Mesenchymal stem cell (in vitro differentiated cells and primary cell): Measurements from ENCODE around the gene ARRB2.

Experiments used
- DNase-seq: peaks from one replicate; pipeline ENCODE4 v3.0.0-alpha.2; 2013
- H2AFZ ChIP-seq: one replicate; pipeline ENCODE4 v1.6.1; 2013; ENCODE audit warnings: low read depth, mild to moderate bottlenecking, control low read depth, inconsistent platforms, low read length, moderate library complexity
- H2AK5ac ChIP-seq: 2 replicates; pipeline ENCODE4 v1.6.1; 2013; ENCODE audit warnings: low read length, moderate library complexity, mild to moderate bottlenecking, inconsistent platforms; ENCODE audit not compliant: severe bottlenecking
- H2BK120ac ChIP-seq: one replicate; pipeline ENCODE4 v1.6.1; 2013; ENCODE audit warnings: low read depth, mild to moderate bottlenecking, inconsistent platforms, low read length, moderate library complexity
- H2BK12ac ChIP-seq, 2 experiments: one replicate each; pipeline ENCODE4 v1.6.1; 2013; ENCODE audit warnings: inconsistent platforms in 2 of 2, low read length in 2 of 2, mild to moderate bottlenecking in 2 of 2, moderate library complexity in 2 of 2, control low read depth in 1 of 2
- H2BK15ac ChIP-seq: one replicate; pipeline ENCODE4 v1.6.1; 2013; ENCODE audit warnings: mild to moderate bottlenecking, low read depth, inconsistent platforms; ENCODE audit not compliant: poor library complexity, severe bottlenecking
- H2BK5ac ChIP-seq: 2 replicates; pipeline ENCODE4 v1.6.1; 2013; ENCODE audit warnings: low read depth, mild to moderate bottlenecking, low read length, control low read depth, inconsistent platforms; ENCODE audit not compliant: poor library complexity, severe bottlenecking
- H3K14ac ChIP-seq, 2 experiments: one replicate each; pipeline ENCODE4 v1.6.1; 2013; ENCODE audit warnings: inconsistent platforms in 2 of 2, low read length in 2 of 2, control low read depth in 1 of 2, mild to moderate bottlenecking in 1 of 2, moderate library complexity in 1 of 2
- H3K18ac ChIP-seq, 2 experiments: one replicate each; pipeline ENCODE4 v1.6.1; 2013; ENCODE audit warnings: inconsistent platforms in 2 of 2, low read length in 2 of 2, control low read depth in 1 of 2, low read depth in 1 of 2, mild to moderate bottlenecking in 1 of 2
- H3K23ac ChIP-seq, 2 experiments: one replicate each; pipeline ENCODE4 v1.6.1; 2013; ENCODE audit warnings: inconsistent platforms in 2 of 2, low read length in 2 of 2, mild to moderate bottlenecking in 2 of 2, moderate library complexity in 2 of 2, control low read depth in 1 of 2
- H3K27ac ChIP-seq: 2 replicates; pipeline ENCODE4 v1.5.1; 2013; ENCODE audit warnings: mild to moderate bottlenecking, moderate library complexity, low read length, control low read depth, inconsistent platforms; ENCODE audit not compliant: poor library complexity, severe bottlenecking
- H3K27me3 ChIP-seq, 2 experiments: 2 replicates each; pipeline versions ENCODE4 v1.6.1 to v1.7.0; 2013; ENCODE audit warnings: low read length in 2 of 2, mild to moderate bottlenecking in 2 of 2, moderate library complexity in 2 of 2, control low read depth in 1 of 2, inconsistent platforms in 1 of 2; ENCODE audit not compliant: control insufficient read depth in 1 of 2, insufficient read depth in 1 of 2
- H3K36me3 ChIP-seq, 2 experiments: 2 replicates each; pipeline versions ENCODE4 v1.6.1 to v1.7.0; 2013; ENCODE audit warnings: low read length in 2 of 2, control low read depth in 1 of 2, inconsistent platforms in 1 of 2, low read depth in 1 of 2, mild to moderate bottlenecking in 1 of 2; ENCODE audit not compliant: insufficient read depth in 2 of 2, control insufficient read depth in 1 of 2
- H3K4ac ChIP-seq, 2 experiments: one replicate each; pipeline ENCODE4 v1.6.1; 2013; ENCODE audit warnings: inconsistent platforms in 2 of 2, low read length in 2 of 2, mild to moderate bottlenecking in 2 of 2, moderate library complexity in 2 of 2, control low read depth in 1 of 2, low read depth in 1 of 2
- H3K4me1 ChIP-seq: 2 replicates; pipeline ENCODE4 v1.6.1; 2013; ENCODE audit warnings: low read depth, low read length, control low read depth; ENCODE audit not compliant: control insufficient read depth, insufficient read depth
- H3K4me2 ChIP-seq: 2 replicates; pipeline ENCODE4 v1.6.1; 2013; ENCODE audit warnings: low read length, mild to moderate bottlenecking, inconsistent platforms; ENCODE audit not compliant: poor library complexity, severe bottlenecking
- H3K4me3 ChIP-seq, 2 experiments: 2 replicates each; pipeline versions ENCODE4 v1.5.1 to v1.7.0; 2013; ENCODE audit warnings: low read length in 2 of 2, mild to moderate bottlenecking in 2 of 2, control low read depth in 1 of 2, low read depth in 1 of 2; ENCODE audit not compliant: insufficient read depth in 1 of 2
- H3K79me1 ChIP-seq: replicated peaks from 2 replicates; pipeline ENCODE4 v1.6.1; 2013; ENCODE audit warnings: mild to moderate bottlenecking, control low read depth, low read length, inconsistent platforms; ENCODE audit not compliant: poor library complexity, severe bottlenecking
- H3K9ac ChIP-seq: 2 replicates; pipeline ENCODE4 v1.7.0; 2013; ENCODE audit warnings: mild to moderate bottlenecking, low read length, moderate library complexity
- H3K9me3 ChIP-seq: 2 replicates; pipeline ENCODE4 v1.7.0; 2013; ENCODE audit warnings: mild to moderate bottlenecking, low read length; ENCODE audit not compliant: control insufficient read depth
- H4K8ac ChIP-seq: one replicate; pipeline ENCODE4 v1.6.1; 2013; ENCODE audit warnings: inconsistent platforms, mild to moderate bottlenecking, low read length, moderate library complexity
- H4K91ac ChIP-seq: one replicate; pipeline ENCODE4 v1.6.1; 2013; ENCODE audit warnings: mild to moderate bottlenecking, low read length, inconsistent platforms
- WGBS: methylation state at CpG from one replicate; pipeline ENCODE4 v1.1.7; 2013; ENCODE audit warnings: mixed read lengths; 5-methylcytosine and 5-hydroxymethylcytosine counted together

Gene ARRB2

GRCh38 chr17:4738136-4739121 lies 28.0 kb downstream of the ARRB2 start:
- no peak overlapping the region for H2AFZ ChIP-seq
- WGBS, result 20% methylated on average over 40 of the region's 41 CpGs

DNA sequence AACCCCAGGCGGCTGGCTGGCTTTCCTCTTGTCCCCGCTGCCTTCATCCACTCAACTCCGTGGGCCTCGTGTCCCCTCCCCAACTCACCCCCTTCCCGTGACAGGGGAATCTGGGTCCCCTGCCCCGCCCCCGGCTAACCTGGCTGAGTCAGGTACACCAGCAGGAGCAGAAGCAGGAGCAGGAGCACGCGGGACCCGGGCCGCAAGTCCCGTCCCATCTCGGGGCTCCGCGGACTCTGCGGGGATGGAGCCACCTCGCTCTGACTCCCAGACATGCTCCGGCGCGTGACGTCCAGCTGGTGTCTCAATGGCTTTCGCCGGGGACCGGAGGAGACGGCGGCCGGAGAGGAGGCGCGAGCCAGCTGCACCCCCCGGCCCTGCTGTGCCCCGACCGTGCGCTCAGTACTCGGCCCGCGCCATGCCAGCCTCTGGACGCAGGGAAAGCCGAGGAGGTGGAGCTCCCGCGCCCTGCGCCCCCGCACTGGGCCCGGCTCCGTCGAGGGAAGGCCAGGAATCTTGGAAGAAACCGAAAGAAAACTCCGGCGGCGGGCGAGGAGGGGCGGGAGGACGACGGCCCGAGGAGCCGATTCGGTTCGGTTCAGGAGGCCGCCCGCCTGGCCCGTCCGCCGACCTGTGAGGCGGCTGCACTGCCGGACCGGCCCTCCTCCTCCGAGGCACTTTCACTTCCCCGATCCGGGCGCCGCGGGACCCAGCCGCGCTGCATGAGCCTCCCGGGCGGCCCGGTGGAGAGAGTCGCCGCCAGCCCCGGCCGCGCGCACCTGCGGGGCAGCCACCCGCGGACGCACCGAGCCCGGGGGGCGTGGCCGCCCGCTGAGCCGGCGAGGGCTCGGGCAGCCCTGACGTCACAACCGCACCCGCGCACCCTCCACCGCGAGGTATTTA lies 28.9 kb downstream of the ARRB2 start, which contains the start of the genes CXCL16 and ZMYND15:
TSS of gene CXCL16 (minus strand) at position 807 of the 903 bp plus-strand sequence. CDS start at position 218, 589 bp downstream.
TSS of gene ZMYND15 (plus strand) at position 712 of the 903 bp plus-strand sequence. CDS start 716 bp downstream, outside the sequence.
- Histone ChIP-seq H4K8ac (no peak within 1 kb of the TSS), H3K14ac (peak within 1 kb of the TSS in 1 of 2 experiments; percentile 36), H2BK120ac (no peak within 1 kb of the TSS), H2AFZ (peak within 1 kb of the TSS; percentile 20), H3K9ac (peak within 1 kb of the TSS; percentile 75), H3K4me2 (peak within 1 kb of the TSS; percentile 91), H3K27ac (no peak within 1 kb of the TSS), H3K36me3 (no peaks in the 10 kb centered on the region), H2BK15ac (no peak within 1 kb of the TSS), H2AK5ac (no peak within 1 kb of the TSS), H3K4me3 (peak within 1 kb of the TSS; percentile 64 to 82), H3K79me1 (no peaks in the 10 kb centered on the region), H3K23ac (peak within 1 kb of the TSS in 1 of 2 experiments; percentile 94), H3K27me3 (peaks cover 52 to 54% of the 10 kb centered on the region in 2 experiments), H4K91ac (no peak within 1 kb of the TSS), H2BK12ac (peak within 1 kb of the TSS in 1 of 2 experiments; percentile 47), H3K9me3 (no peaks in the 10 kb centered on the region), H3K18ac (peak within 1 kb of the TSS in 1 of 2 experiments; percentile 30), H3K4ac (no peak within 1 kb of the TSS), H3K4me1 (peaks cover 16% of the 10 kb centered on the region), H2BK5ac (no peak within 1 kb of the TSS)
- DNase-seq, result peak; percentile 70
- WGBS, result 1% methylated on average over 79 of the region's 100 CpGs

More at GRCh38 chr17:4738136-4739121, 28.0 kb downstream of the ARRB2 start:
- H2BK12ac ChIP-seq, result no peak overlapping the region
- H3K14ac ChIP-seq, result no peak overlapping the region
- no peak overlapping the region for H4K8ac ChIP-seq
- peak overlapping the region in 1 of 2 experiments; percentile 94 for H3K23ac ChIP-seq
- no peak overlapping the region for H2AK5ac ChIP-seq
- H2BK5ac ChIP-seq, result no peak overlapping the region
- no peak overlapping the region for H4K91ac ChIP-seq
- H3K18ac ChIP-seq, result no peak overlapping the region
- no peak overlapping the region for H3K4ac ChIP-seq
- no peaks in the 10 kb centered on the region for H3K9me3 ChIP-seq
- H3K4me1 ChIP-seq, result peaks cover 16% of the 10 kb centered on the region
- H2BK120ac ChIP-seq, result no peak overlapping the region
- no peak for DNase-seq
- H3K79me1 ChIP-seq, result no peaks in the 10 kb centered on the region
- H3K9ac ChIP-seq, result peak overlapping the region; percentile 75
- H3K27me3 ChIP-seq, result peaks cover 44% of the 10 kb centered on the region in 2 experiments
- H3K27ac ChIP-seq, result no peak overlapping the region
- peak overlapping the region; percentile 91 for H3K4me2 ChIP-seq
- peaks cover 0 to 2% of the 10 kb centered on the region in 2 experiments for H3K36me3 ChIP-seq
- peak overlapping the region; percentile 64 to 82 for H3K4me3 ChIP-seq
- H2BK15ac ChIP-seq, result no peak overlapping the region

GRCh38 chr17:4740025-4740351 lies 29.6 kb downstream of the ARRB2 start:
- H2AFZ ChIP-seq, result peak overlapping the region; percentile 20
- H3K4me1 ChIP-seq, result peaks cover 17% of the 10 kb centered on the region
- H2AK5ac ChIP-seq, result no peak overlapping the region
- no peak overlapping the region for H2BK5ac ChIP-seq
- H3K18ac ChIP-seq, result peak overlapping the region in 1 of 2 experiments; percentile 30
- WGBS, result 14% methylated on average over 13 of the region's 13 CpGs
- H3K23ac ChIP-seq, result peak overlapping the region in 1 of 2 experiments; percentile 63
- H3K79me1 ChIP-seq, result no peaks in the 10 kb centered on the region
- no peak overlapping the region for H2BK120ac ChIP-seq
- H3K36me3 ChIP-seq, result no peaks in the 10 kb centered on the region
- no peak overlapping the region for H4K8ac ChIP-seq
- H3K27ac ChIP-seq, result no peak overlapping the region
- H2BK12ac ChIP-seq, result peak overlapping the region in 1 of 2 experiments; percentile 47
- H3K9me3 ChIP-seq, result no peaks in the 10 kb centered on the region
- peak overlapping the region; percentile 75 for H3K9ac ChIP-seq
- no peak overlapping the region for H2BK15ac ChIP-seq
- H4K91ac ChIP-seq, result no peak overlapping the region
- peak overlapping the region; percentile 91 for H3K4me2 ChIP-seq
- no peak for DNase-seq
- H3K14ac ChIP-seq, result no peak overlapping the region
- no peak overlapping the region for H3K4ac ChIP-seq
- peak overlapping the region; percentile 64 to 82 for H3K4me3 ChIP-seq
- peaks cover 58 to 59% of the 10 kb centered on the region in 2 experiments for H3K27me3 ChIP-seq
